HepG2 (cell line): Measurements from ENCODE around the gene BRI3BP. TPM values are rescaled to one million over a fixed set of nuclear protein-coding genes. Genes with fewer than 3 reads are reported as not detected.

ENCODE experiments used
- ARID4A ChIP-seq: sonication (generic); formaldehyde crosslinking; IDR thresholded peaks from 2 replicates; pipeline ENCODE4 v1.5.0; 2020; ENCODE audit warnings: mild to moderate bottlenecking, missing genetic modification reagents, borderline replicate concordance
- CAMTA2 ChIP-seq: sonication (generic); formaldehyde crosslinking; IDR thresholded peaks from 2 replicates; pipeline ENCODE4 v1.4.0; 2020; ENCODE audit warnings: mild to moderate bottlenecking, missing genetic modification reagents, borderline replicate concordance
- CERS6 ChIP-seq: sonication (generic); formaldehyde crosslinking; IDR thresholded peaks from 2 replicates; pipeline ENCODE4 v1.5.0; 2020; ENCODE audit warnings: missing genetic modification reagents
- ETV6 ChIP-seq: sonication (generic); formaldehyde crosslinking; conservative IDR thresholded peaks from 2 replicates; pipeline ENCODE4 v1.4.0; 2020; ENCODE audit warnings: missing genetic modification reagents
- HNF1A ChIP-seq, 2 experiments: sonication (generic) in 1 of 2; formaldehyde crosslinking in 1 of 2; IDR thresholded peaks; 2 replicates each; pipeline versions ENCODE4 v1.4.0 to v1.6.1; 2016 to 2020; ENCODE audit warnings: borderline replicate concordance in 1 of 2, low read depth in 1 of 2, mild to moderate bottlenecking in 1 of 2, missing genetic modification reagents in 1 of 2
- NFATC3 ChIP-seq: sonication (generic); formaldehyde crosslinking; IDR thresholded peaks from 2 replicates; pipeline ENCODE4 v1.5.1; 2020; ENCODE audit warnings: mild to moderate bottlenecking, missing genetic modification reagents
- POGZ ChIP-seq: sonication (generic); formaldehyde crosslinking; IDR thresholded peaks from 2 replicates; pipeline ENCODE4 v1.4.0; 2020; ENCODE audit warnings: mild to moderate bottlenecking, missing genetic modification reagents
- PRDM10 ChIP-seq: sonication (generic); formaldehyde crosslinking; IDR thresholded peaks from 2 replicates; pipeline ENCODE4 v1.4.0; 2020; ENCODE audit warnings: low read depth, missing genetic modification reagents
- U2AF2 ChIP-seq: fragments of 200-400 bp; formaldehyde crosslinking; IDR thresholded peaks from 2 replicates; pipeline ENCODE4 v1.6.1; 2017; ENCODE audit warnings: low read depth, mild to moderate bottlenecking, low read length
- YEATS2 ChIP-seq: sonication (generic); formaldehyde crosslinking; IDR thresholded peaks from 2 replicates; pipeline ENCODE4 v1.4.0; 2020; ENCODE audit warnings: missing genetic modification reagents, borderline replicate concordance
- ZBTB2 ChIP-seq: sonication (generic); formaldehyde crosslinking; IDR thresholded peaks from 2 replicates; pipeline ENCODE4 v1.8.0; 2022; ENCODE audit warnings: low read depth, missing genetic modification reagents
- ZFP36L2 ChIP-seq: sonication (generic); formaldehyde crosslinking; IDR thresholded peaks from 2 replicates; pipeline ENCODE4 v1.4.0; 2020; ENCODE audit warnings: missing genetic modification reagents
- ZIK1 ChIP-seq: sonication (generic); formaldehyde crosslinking; IDR thresholded peaks from 2 replicates; pipeline ENCODE4 v1.5.0; 2020; ENCODE audit warnings: mild to moderate bottlenecking, low read depth, missing genetic modification reagents, borderline replicate concordance
- polyA plus RNA-seq, 8 experiments: library from polyadenylated mRNA; depleted of rRNA in 3 of 8; stranded (reverse) in 7 of 8; unstranded in 1 of 8; fragments of >200 nt; fragmentation: Illumina TruSeq in 4 of 8; extraction: Trizol in 4 of 8; gene quantifications; 2 replicates each; pipeline versions ENCODE4 v1.2.1 to v1.2.3, GENCODE V29; 2011 to 2016; ENCODE audit warnings: low read depth in 4 of 8, missing spikeins in 1 of 8, mixed read lengths in 1 of 8; ENCODE audit not compliant: insufficient read depth in 1 of 8
- total RNA-seq, 5 experiments: library from RNA; depleted of rRNA; stranded (reverse); fragments of >200 nt; fragmentation: Illumina TruSeq; extraction: Trizol; gene quantifications; 2 replicates each; pipeline ENCODE4 v1.2.3, GENCODE V29; 2016; ENCODE audit warnings: low read depth in 1 of 5

Gene BRI3BP
- total and polyA plus RNA-seq, 2 of the 13 experiments (the other 11 are each of a cell fraction or from before 2014, with no cell fraction given) = 7.5 to 21.1 TPM

- TF ChIP-seq CAMTA2 (CRISPR knock-in tag) = no peak
- no peak for TF ChIP-seq POGZ
- TF ChIP-seq ARID4A (CRISPR knock-in tag) = peak; percentile 42; the same call in 1 of the 2 replicates
- no peak for TF ChIP-seq PRDM10 (CRISPR knock-in tag)
- TF ChIP-seq ZIK1 (CRISPR knock-in tag) = no peak
- TF ChIP-seq HNF1A (IDR thresholded peaks at IDR 0.05; ENCODE audit: low read depth) = no peak
- TF ChIP-seq HNF1A (CRISPR knock-in tag; IDR thresholded peaks at IDR 0.05; ENCODE audit: borderline replicate concordance) = no peak
- no peak for TF ChIP-seq ZFP36L2
- no peak for TF ChIP-seq ZBTB2
- no peak for TF ChIP-seq NFATC3
- TF ChIP-seq YEATS2 (CRISPR knock-in tag) = no peak
- no peak for TF ChIP-seq U2AF2
- TF ChIP-seq CERS6 = no peak
- no peak for TF ChIP-seq ETV6
These were observed 1.1 kb downstream of the BRI3BP start (continued) for GRCh38 chr12:124994437-124994975.
